ENCODE results near the gene LRMDA.

Gene LRMDA

DNA sequence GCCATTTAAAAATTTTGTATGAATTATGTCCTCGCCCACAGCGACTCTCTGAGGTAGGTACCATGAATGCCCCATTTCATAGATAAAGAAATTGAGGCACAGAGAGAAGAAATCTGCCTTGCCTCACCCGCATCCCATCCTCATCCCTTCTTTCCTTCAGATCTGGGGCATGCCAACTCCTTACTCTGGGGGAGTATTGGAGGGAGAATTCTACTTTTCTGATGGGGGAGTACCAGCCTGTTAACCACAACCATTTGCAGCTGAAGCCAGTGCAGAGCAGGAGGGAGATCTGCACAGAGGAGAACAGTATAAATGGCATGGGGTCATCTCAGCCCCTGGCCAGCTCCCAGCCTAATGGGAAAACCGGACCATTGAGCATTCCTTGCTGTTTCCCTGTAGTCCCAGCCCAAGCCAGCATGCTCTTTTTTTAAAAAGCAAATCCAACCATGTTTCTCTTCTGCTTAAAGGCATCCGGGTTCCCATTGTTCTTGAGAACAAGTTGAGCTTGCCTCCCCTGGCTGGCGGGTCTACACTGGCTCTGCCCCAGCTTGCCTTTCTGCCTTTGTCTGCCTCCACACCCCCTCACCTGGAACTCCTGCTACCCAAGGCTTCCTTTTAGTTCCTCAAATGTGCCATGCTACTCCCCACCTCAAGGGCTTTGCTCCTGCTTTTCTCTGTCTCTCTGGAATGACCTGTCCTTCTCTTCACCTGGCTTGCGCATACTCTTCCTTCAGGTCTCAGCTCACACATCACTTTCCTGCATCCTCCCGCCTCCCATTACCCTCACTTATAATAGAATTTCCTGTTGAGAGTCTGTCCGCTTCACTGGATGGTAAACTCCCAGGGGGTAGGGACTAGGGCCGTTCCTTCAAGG lies 21.1 kb upstream of the LRMDA start:
- no peaks in the 10 kb centered on the region for H3K36me3 ChIP-seq (ENCODE audit: low read length)
- no peaks in the 10 kb centered on the region for H3F3A ChIP-seq (ENCODE audit: insufficient read depth)
- no peaks in the 10 kb centered on the region for H3K9me3 ChIP-seq (ENCODE audit: insufficient read depth, low read length)
- no peak overlapping the region for H2AFZ ChIP-seq (ENCODE audit: low read depth, low read length, severe bottlenecking)
- no peaks in the 10 kb centered on the region for H3K27me3 ChIP-seq (ENCODE audit: low read length)
- H3K9ac ChIP-seq (ENCODE audit: low read length) = no peak overlapping the region
- no peaks in the 10 kb centered on the region for H4K20me1 ChIP-seq (ENCODE audit: low read depth, low read length)
- H3K79me2 ChIP-seq (ENCODE audit: insufficient read depth, low read length) = no peaks in the 10 kb centered on the region
- no peak overlapping the region for H3K27ac ChIP-seq (ENCODE audit: low read depth, low read length)
- H3K4me2 ChIP-seq (ENCODE audit: low read depth, low read length, poor library complexity, severe bottlenecking) = no peak overlapping the region
- no peaks in the 10 kb centered on the region for H3K9me2 ChIP-seq (replicated peaks; ENCODE audit: insufficient read depth, low read length)
- H3K4me3 ChIP-seq (ENCODE audit: insufficient read depth, low read length, poor library complexity, severe bottlenecking) = no peak overlapping the region
- TF ChIP-seq EZH2phosphoT487 (conservative IDR thresholded peaks at IDR 0.05; ENCODE audit: low read length) = no peak
- TF ChIP-seq, protein P1, sequence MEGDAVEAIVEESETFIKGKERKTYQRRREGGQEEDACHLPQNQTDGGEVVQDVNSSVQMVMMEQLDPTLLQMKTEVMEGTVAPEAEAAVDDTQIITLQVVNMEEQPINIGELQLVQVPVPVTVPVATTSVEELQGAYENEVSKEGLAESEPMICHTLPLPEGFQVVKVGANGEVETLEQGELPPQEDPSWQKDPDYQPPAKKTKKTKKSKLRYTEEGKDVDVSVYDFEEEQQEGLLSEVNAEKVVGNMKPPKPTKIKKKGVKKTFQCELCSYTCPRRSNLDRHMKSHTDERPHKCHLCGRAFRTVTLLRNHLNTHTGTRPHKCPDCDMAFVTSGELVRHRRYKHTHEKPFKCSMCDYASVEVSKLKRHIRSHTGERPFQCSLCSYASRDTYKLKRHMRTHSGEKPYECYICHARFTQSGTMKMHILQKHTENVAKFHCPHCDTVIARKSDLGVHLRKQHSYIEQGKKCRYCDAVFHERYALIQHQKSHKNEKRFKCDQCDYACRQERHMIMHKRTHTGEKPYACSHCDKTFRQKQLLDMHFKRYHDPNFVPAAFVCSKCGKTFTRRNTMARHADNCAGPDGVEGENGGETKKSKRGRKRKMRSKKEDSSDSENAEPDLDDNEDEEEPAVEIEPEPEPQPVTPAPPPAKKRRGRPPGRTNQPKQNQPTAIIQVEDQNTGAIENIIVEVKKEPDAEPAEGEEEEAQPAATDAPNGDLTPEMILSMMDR (IDR thresholded peaks at IDR 0.05; ENCODE audit: insufficient read depth, low read length, poor library complexity, severe bottlenecking) = no peak

DNA sequence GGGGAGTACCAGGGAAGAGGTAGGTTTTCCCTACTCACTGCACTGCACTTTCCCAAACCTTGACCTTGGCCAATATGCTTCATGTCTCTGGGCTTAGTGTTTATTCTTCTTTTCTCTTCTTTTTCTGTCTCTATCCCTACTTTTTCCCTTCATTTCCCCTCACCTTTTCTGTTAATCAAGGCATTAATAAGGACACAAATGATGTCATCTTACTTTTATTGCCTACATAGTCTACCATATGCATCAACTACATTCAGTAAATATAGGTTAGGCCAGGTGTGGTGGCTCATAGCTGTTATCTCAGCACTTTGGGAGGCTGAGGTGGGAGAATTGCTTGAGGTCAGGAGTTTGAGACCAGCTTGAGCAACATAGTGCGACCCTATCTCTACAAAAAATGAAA lies 16.9 kb upstream of the LRMDA start:
- H3K27ac ChIP-seq (ENCODE audit: low read depth, low read length) = no peak overlapping the region
- H3F3A ChIP-seq (ENCODE audit: insufficient read depth) = no peaks in the 10 kb centered on the region
- TF ChIP-seq, protein P1 (IDR thresholded peaks at IDR 0.05; ENCODE audit: insufficient read depth, low read length, poor library complexity, severe bottlenecking) = no peak
- TF ChIP-seq EZH2phosphoT487 (conservative IDR thresholded peaks at IDR 0.05; ENCODE audit: low read length) = no peak
- H3K9ac ChIP-seq (ENCODE audit: low read length) = no peak overlapping the region
- H3K9me2 ChIP-seq (replicated peaks; ENCODE audit: insufficient read depth, low read length) = no peaks in the 10 kb centered on the region
- H3K27me3 ChIP-seq (ENCODE audit: low read length) = no peaks in the 10 kb centered on the region
- H4K20me1 ChIP-seq (ENCODE audit: low read depth, low read length) = no peaks in the 10 kb centered on the region
- no peaks in the 10 kb centered on the region for H3K9me3 ChIP-seq (ENCODE audit: insufficient read depth, low read length)
- H3K4me2 ChIP-seq (ENCODE audit: low read depth, low read length, poor library complexity, severe bottlenecking) = no peak overlapping the region
- no peak overlapping the region for H2AFZ ChIP-seq (ENCODE audit: low read depth, low read length, severe bottlenecking)
- H3K79me2 ChIP-seq (ENCODE audit: insufficient read depth, low read length) = no peaks in the 10 kb centered on the region
- H3K4me3 ChIP-seq (ENCODE audit: insufficient read depth, low read length, poor library complexity, severe bottlenecking) = no peak overlapping the region
- no peaks in the 10 kb centered on the region for H3K36me3 ChIP-seq (ENCODE audit: low read length)

- no peaks in the 10 kb centered on the region for H3F3A ChIP-seq (ENCODE audit: insufficient read depth)
- no peaks in the 10 kb centered on the region for H3K27me3 ChIP-seq (ENCODE audit: low read length)
- no peaks in the 10 kb centered on the region for H3K9me2 ChIP-seq (replicated peaks; ENCODE audit: insufficient read depth, low read length)
- no peak overlapping the region for H3K4me3 ChIP-seq (ENCODE audit: insufficient read depth, low read length, poor library complexity, severe bottlenecking)
- H3K27ac ChIP-seq (ENCODE audit: low read depth, low read length) = no peak overlapping the region
- no peak overlapping the region for H2AFZ ChIP-seq (ENCODE audit: low read depth, low read length, severe bottlenecking)
- no peaks in the 10 kb centered on the region for H3K9me3 ChIP-seq (ENCODE audit: insufficient read depth, low read length)
- TF ChIP-seq, protein P1 (IDR thresholded peaks at IDR 0.05; ENCODE audit: insufficient read depth, low read length, poor library complexity, severe bottlenecking) = no peak
- TF ChIP-seq EZH2phosphoT487 (conservative IDR thresholded peaks at IDR 0.05; ENCODE audit: low read length) = no peak
- no peak overlapping the region for H3K4me2 ChIP-seq (ENCODE audit: low read depth, low read length, poor library complexity, severe bottlenecking)
- no peaks in the 10 kb centered on the region for H3K79me2 ChIP-seq (ENCODE audit: insufficient read depth, low read length)
- H4K20me1 ChIP-seq (ENCODE audit: low read depth, low read length) = no peaks in the 10 kb centered on the region
- no peaks in the 10 kb centered on the region for H3K36me3 ChIP-seq (ENCODE audit: low read length)
- H3K9ac ChIP-seq (ENCODE audit: low read length) = no peak overlapping the region
These were observed 13.9 kb upstream of the LRMDA start for GRCh38 chr10:75417522-75417927.

Measured in SU-DHL-6 (cell line).